ENCODE results near the gene MAN1A1.
"Not testable (repeated sequence)": the region's sequence is repeated elsewhere in the genome, so short reads cannot be mapped to it uniquely, and the experiment has no call there.

Gene MAN1A1

GRCh38 chr6:119160911-119161310, 188.7 kb downstream of the MAN1A1 start:
- TF ChIP-seq, protein P1, sequence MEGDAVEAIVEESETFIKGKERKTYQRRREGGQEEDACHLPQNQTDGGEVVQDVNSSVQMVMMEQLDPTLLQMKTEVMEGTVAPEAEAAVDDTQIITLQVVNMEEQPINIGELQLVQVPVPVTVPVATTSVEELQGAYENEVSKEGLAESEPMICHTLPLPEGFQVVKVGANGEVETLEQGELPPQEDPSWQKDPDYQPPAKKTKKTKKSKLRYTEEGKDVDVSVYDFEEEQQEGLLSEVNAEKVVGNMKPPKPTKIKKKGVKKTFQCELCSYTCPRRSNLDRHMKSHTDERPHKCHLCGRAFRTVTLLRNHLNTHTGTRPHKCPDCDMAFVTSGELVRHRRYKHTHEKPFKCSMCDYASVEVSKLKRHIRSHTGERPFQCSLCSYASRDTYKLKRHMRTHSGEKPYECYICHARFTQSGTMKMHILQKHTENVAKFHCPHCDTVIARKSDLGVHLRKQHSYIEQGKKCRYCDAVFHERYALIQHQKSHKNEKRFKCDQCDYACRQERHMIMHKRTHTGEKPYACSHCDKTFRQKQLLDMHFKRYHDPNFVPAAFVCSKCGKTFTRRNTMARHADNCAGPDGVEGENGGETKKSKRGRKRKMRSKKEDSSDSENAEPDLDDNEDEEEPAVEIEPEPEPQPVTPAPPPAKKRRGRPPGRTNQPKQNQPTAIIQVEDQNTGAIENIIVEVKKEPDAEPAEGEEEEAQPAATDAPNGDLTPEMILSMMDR (conservative IDR thresholded peaks at IDR 0.05; ENCODE audit: low read depth, low read length), result no peak
- no peak for DNase-seq (ENCODE audit: low read depth)
- no peak overlapping the region for H3K4me3 ChIP-seq (ENCODE audit: low read length)

DNA sequence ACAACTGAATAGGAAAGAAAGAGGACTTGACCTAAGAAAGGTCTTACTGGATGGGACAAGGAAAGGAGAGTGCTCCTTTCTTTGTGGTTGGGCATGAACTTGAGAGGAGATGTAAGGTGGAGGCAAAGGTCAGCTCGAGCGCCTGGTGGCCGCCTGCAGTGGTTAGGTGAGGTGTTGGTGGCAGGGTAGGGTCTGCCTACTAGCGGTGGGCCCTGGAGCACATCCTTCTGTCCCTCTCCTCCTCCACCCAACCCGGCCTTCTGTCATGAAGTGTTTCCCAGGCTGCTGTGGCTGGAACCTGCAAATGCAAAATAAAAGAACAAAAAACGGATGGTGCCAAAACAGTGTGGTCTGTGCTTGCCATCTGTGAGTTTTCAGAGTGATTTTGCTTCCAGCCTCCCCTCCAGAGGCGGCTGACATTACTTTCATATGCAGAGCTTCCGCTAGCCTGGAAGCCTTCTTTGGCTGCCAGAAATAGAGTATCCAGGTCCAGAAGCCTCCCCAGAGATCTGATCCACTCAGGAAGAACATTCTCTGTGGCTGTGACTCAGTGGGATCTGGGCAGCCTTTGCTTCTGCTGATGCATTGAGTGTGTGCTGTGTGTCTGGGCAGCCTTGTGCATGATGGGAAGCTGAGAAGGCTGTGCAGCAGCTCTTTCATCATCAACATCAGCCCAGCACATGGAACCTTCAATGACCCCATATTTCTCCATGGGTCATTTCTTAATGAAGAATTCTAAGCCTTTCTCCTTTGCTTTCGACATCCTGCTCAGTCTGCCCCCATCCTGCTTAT, 191.3 kb downstream of the MAN1A1 start:
- H3K4me3 ChIP-seq (ENCODE audit: low read length), result no peak overlapping the region
- TF ChIP-seq, protein P1 (conservative IDR thresholded peaks at IDR 0.05; ENCODE audit: low read depth, low read length), result no peak
- no peak for DNase-seq (ENCODE audit: low read depth)

DNA sequence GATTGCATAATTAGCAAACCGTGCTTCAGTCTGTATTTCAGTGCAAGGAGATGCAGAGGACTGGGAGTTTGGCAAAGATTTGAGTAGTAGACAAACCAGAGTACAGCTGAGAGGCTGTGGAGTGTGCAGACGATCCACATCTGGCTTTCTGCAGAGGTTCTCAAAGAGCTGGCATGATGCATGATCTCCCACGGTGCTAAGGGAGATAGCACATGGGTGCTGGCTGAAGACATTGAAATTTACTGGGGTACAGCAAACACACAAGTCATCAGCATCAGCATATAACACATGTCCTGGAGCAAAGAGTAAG, 192.1 kb downstream of the MAN1A1 start:
- H3K4me3 ChIP-seq (ENCODE audit: low read length), result no peak overlapping the region
- DNase-seq (ENCODE audit: low read depth), result no peak
- TF ChIP-seq, protein P1 (conservative IDR thresholded peaks at IDR 0.05; ENCODE audit: low read depth, low read length), result no peak

DNA sequence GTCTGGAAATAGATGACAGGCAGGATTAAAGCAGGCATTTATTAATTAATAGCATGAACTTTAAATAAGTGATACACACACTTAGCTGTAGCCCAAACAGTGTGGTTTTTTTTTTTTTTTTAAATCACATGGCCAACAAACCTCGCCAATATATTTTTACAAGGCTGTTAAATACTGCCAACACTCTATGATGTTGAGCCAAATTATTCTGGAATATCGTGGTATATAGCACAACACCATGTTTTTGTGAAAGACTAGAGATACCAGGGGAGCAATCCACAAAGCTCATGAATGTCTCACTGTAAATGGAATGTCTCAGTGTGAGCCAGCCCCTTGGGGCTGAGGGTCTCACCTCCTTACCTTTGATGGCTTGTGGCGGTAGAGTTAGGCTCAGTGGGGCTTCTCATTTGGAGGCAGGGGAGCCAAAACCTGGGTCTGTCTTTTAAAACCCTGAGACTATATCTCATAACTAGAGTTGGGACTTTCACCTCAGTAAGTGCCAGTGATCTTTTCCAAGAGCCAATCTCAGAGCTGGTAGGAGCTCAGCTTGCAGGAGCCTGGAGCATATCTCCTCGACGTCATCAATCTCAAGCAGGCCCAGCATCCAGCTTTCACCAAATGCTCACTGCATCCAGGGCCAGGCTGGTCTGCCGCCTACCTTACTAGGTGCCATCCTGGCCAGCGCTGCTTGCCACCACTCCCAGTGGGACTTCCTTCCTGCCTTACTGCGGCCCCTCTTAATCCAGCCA, 192.6 kb downstream of the MAN1A1 start:
- DNase-seq (ENCODE audit: low read depth), result no peak
- H3K4me3 ChIP-seq (ENCODE audit: low read length), result no peak overlapping the region
- TF ChIP-seq, protein P1 (conservative IDR thresholded peaks at IDR 0.05; ENCODE audit: low read depth, low read length), result no peak

- not testable (repeated sequence) for H3K4me3 ChIP-seq (ENCODE audit: low read length); DNase-seq (ENCODE audit: low read depth)
These were observed 193.5 kb downstream of the MAN1A1 start for GRCh38 chr6:119156082-119156481.

GRCh38 chr6:119152187-119152586, 197.4 kb downstream of the MAN1A1 start:
- no peak overlapping the region for H3K4me3 ChIP-seq (ENCODE audit: low read length)
- no peak for DNase-seq (ENCODE audit: low read depth)
- TF ChIP-seq, protein P1 (conservative IDR thresholded peaks at IDR 0.05; ENCODE audit: low read depth, low read length), result no peak

GRCh38 chr6:119148825-119149525, 200.6 kb downstream of the MAN1A1 start:
- TF ChIP-seq, protein P1 (conservative IDR thresholded peaks at IDR 0.05; ENCODE audit: low read depth, low read length), result no peak
- DNase-seq (ENCODE audit: low read depth), result peak; percentile 32
- no peak overlapping the region for H3K4me3 ChIP-seq (ENCODE audit: low read length)
